Hematopoietic multipotent progenitor cell treated with erythropoietin and hydrocortisone succinate and interleukin-3 and kit ligand, for 6 days (in vitro differentiated cells): ENCODE results near the gene CAMK2B.

Experiments
- DNase-seq: peaks from one replicate; pipeline ENCODE4 v3.0.0-alpha.2; 2015

CAMK2B gene

GRCh38 chr7:44225566-44226395 is 99.6 kb downstream of the CAMK2B start:
- DNase-seq, result no peak

- DNase-seq, result no peak
Observed at GRCh38 chr7:44224974-44225565, 100.3 kb downstream of the CAMK2B start.

GRCh38 chr7:44224080-44224973 is 101.1 kb downstream of the CAMK2B start:
- no peak for DNase-seq

GRCh38 chr7:44223362-44224079 is 101.9 kb downstream of the CAMK2B start:
- no peak for DNase-seq

- DNase-seq, result no peak
Observed at GRCh38 chr7:44222776-44223261, 102.6 kb downstream of the CAMK2B start.

- DNase-seq, result no peak
Observed at GRCh38 chr7:44222074-44222473, 103.3 kb downstream of the CAMK2B start.

GRCh38 chr7:44221231-44221791 is 104.1 kb downstream of the CAMK2B start:
- no peak for DNase-seq

GRCh38 chr7:44220358-44221112 is 104.9 kb downstream of the CAMK2B start:
- DNase-seq, result no peak

GRCh38 chr7:44220046-44220357 is 105.4 kb downstream of the CAMK2B start:
- no peak for DNase-seq

GRCh38 chr7:44219371-44220045 is 105.9 kb downstream of the CAMK2B start:
- no peak for DNase-seq

GRCh38 chr7:44218418-44219201 is 106.8 kb downstream of the CAMK2B start:
- no peak for DNase-seq

GRCh38 chr7:44217852-44218402 is 107.5 kb downstream of the CAMK2B start:
- DNase-seq, result no peak

GRCh38 chr7:44217223-44217714 is 108.1 kb downstream of the CAMK2B start:
- no peak for DNase-seq

GRCh38 chr7:44216521-44217222 is 108.7 kb downstream of the CAMK2B start:
- DNase-seq, result no peak

- no peak for DNase-seq
Observed at GRCh38 chr7:44216019-44216418, 109.4 kb downstream of the CAMK2B start.

GRCh38 chr7:44215531-44215930 is 109.9 kb downstream of the CAMK2B start:
- DNase-seq, result no peak

- DNase-seq, result peak; percentile 54
Observed at GRCh38 chr7:44213877-44214388, 111.5 kb downstream of the CAMK2B start.

GRCh38 chr7:44213206-44213876 is 112.1 kb downstream of the CAMK2B start:
- DNase-seq, result no peak
